ENCODE measurements around the gene TSPAN18.

TSPAN18 gene

DNA sequence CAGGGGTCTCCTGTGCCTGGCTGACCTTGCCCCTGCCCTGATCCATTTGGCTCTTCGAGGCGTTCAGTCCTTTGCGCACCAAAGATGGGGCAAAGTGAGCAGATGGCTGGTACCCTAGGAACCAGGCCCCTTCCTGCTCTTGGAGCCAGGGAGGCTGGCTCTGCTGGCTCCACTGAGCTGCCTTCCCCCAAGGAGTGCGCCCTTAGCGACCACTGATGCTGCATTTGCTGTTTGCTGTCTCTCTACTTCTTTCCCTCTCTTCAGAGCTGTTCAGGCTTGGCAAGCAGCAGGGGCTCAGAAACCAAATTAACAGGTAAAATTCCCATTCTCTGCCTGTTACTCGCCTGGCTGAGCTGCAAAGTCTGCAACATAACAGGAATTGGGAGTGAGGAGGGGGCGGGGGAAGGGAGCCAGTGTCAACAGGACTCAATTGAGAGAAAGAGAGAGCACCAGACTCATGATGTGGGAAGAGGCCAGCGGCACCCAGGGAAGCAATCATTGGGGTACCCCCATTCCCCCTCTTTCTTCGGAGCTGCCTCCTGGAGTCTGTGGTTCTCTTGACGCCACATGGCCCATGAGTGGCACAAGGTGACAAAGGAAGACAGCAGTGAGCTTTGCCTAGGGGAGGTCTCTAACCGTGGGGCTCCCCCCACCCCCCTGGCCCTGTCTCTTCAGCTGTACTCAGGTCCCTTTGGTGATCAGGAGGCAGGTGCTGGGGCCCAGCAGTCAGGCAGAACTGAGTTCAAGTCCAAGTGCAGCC, 121.6 kb downstream of the TSPAN18 start:
- H3K4me3 ChIP-seq (ENCODE audit: low read depth, low read length) = no peak overlapping the region
- in situ Hi-C loops (cut with HindIII; ENCODE audit: low sequenced_read_pairs) = no loop called here
- DNase-seq (ENCODE audit: low read depth, low spot score) = no peak
- TF ChIP-seq, protein P1, sequence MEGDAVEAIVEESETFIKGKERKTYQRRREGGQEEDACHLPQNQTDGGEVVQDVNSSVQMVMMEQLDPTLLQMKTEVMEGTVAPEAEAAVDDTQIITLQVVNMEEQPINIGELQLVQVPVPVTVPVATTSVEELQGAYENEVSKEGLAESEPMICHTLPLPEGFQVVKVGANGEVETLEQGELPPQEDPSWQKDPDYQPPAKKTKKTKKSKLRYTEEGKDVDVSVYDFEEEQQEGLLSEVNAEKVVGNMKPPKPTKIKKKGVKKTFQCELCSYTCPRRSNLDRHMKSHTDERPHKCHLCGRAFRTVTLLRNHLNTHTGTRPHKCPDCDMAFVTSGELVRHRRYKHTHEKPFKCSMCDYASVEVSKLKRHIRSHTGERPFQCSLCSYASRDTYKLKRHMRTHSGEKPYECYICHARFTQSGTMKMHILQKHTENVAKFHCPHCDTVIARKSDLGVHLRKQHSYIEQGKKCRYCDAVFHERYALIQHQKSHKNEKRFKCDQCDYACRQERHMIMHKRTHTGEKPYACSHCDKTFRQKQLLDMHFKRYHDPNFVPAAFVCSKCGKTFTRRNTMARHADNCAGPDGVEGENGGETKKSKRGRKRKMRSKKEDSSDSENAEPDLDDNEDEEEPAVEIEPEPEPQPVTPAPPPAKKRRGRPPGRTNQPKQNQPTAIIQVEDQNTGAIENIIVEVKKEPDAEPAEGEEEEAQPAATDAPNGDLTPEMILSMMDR (IDR thresholded peaks at IDR 0.05; ENCODE audit: low read depth, low read length) = no peak

DNA sequence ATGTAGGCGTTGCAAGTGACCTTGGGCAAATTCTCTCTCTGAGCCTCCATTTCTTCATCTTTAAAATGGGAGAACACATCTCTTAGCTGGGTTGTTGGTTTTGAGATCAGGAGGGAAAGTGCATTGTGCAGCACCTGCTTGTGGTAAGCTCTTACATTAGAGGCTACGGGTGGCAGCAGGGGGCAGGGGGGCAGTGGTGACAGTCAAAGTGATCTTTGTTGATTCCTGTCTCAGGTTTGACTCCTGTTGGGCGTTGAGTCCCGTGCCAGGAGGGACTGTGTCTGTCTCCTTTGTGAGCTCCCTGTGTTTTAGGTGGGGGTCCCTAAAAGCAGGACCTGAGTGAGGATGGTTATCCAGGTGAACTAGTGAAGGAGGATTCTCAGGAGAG, 122.2 kb downstream of the TSPAN18 start:
- no peak for DNase-seq (ENCODE audit: low read depth, low spot score)
- in situ Hi-C loops (cut with HindIII; ENCODE audit: low sequenced_read_pairs) = no loop called here
- TF ChIP-seq, protein P1 (IDR thresholded peaks at IDR 0.05; ENCODE audit: low read depth, low read length) = no peak
- no peak overlapping the region for H3K4me3 ChIP-seq (ENCODE audit: low read depth, low read length)

DNA sequence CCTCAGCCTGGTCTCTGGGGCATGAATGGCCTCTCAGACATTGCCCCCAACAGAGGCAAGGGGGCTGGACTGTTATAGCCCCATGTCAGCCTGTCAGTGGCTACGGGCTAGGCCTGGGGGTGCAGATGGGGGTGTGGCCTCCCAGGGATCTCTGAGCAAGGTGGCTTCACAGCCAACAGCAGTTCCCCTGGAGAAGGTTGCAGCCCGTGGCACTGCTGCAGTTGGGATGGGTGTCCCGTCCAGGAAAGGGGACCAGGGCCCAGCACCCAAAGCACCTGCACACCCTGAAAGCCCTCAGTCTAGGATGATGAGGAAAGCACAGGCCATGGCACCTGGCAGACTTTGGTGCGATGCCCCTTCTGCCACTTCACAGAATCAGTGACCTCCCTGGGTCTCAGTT, 122.7 kb downstream of the TSPAN18 start:
- in situ Hi-C loops (cut with HindIII; ENCODE audit: low sequenced_read_pairs) = no loop called here
- TF ChIP-seq, protein P1 (IDR thresholded peaks at IDR 0.05; ENCODE audit: low read depth, low read length) = no peak
- H3K4me3 ChIP-seq (ENCODE audit: low read depth, low read length) = no peak overlapping the region
- no peak for DNase-seq (ENCODE audit: low read depth, low spot score)

DNA sequence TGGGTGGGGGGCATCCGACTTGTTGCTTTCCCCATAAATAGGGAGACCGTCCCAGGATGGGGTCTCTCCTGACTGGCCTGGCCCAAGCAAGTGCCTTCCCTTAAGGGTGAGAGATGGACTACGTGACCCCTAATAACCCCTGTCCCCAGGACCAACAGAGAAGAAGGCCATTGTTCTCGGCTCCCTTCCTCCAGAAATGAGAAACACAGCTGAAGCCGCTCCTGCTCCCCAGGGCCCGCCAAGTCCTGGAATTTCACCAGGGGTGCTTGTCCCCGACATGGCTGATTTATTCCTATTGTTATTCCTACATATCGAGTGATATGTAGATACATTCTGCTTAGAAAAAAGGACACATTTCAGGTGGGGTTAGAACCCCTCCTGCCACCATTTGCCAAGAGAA, 123.2 kb downstream of the TSPAN18 start:
- in situ Hi-C loops (cut with HindIII; ENCODE audit: low sequenced_read_pairs) = no loop called here

DNA sequence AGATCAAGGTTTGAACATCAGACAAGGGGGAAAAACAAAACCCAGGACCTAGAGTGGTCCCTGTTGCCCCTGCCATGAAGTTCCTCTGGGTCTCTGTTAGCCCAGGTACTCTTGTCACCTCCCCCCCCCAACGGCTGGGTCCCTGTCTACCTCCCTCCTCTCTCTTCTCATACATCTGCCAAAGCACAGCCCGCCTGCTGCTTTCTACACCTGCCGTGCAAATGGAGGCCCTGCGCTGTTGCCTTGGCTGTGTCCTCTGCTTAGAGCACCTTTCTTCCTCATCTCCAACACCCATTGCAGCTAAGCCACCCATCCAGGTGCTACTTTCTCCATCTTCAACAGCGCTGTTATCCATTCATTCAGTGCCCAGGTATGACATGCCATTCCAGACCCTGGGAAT, 124.7 kb downstream of the TSPAN18 start:
- no peak overlapping the region for H3K4me3 ChIP-seq (ENCODE audit: low read depth, low read length)
- in situ Hi-C loops (cut with HindIII; ENCODE audit: low sequenced_read_pairs) = no loop called here
- TF ChIP-seq, protein P1 (IDR thresholded peaks at IDR 0.05; ENCODE audit: low read depth, low read length) = no peak
- DNase-seq (ENCODE audit: low read depth, low spot score) = no peak

More for the DNA sequence above, 123.2 kb downstream of the TSPAN18 start:
- TF ChIP-seq, protein P1 (IDR thresholded peaks at IDR 0.05; ENCODE audit: low read depth, low read length) = no peak
- H3K4me3 ChIP-seq (ENCODE audit: low read depth, low read length) = no peak overlapping the region
- DNase-seq (ENCODE audit: low read depth, low spot score) = no peak

DNA sequence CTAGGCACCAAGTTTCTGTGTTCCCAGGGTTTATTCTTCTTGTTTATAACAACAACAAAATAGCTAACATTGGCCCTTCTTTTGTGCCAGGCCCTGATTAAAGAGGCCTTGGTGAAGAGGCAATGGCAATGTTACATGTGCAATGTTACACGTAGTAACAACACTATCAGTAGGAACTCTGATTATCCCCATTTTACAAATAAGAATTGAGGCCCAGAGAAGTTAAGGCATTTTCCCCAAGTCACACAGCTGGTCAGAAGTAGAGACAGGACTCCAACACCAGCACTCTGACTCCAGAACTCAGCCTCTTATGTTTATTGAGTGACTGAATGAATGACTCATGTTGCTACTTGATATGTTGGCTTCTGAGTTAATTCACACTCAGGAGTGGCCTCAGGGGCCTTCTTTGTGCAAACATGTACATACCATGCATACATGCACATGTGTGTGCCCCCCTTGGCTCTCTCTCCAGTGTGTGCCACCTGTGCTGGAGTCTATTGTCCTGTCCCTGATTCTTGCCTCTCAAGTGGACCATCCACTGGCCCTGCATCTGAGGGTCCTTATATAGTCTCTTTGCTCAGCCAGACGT, 125.5 kb downstream of the TSPAN18 start:
- in situ Hi-C loops (cut with HindIII; ENCODE audit: low sequenced_read_pairs) = no loop called here
- TF ChIP-seq, protein P1 (IDR thresholded peaks at IDR 0.05; ENCODE audit: low read depth, low read length) = no peak
- H3K4me3 ChIP-seq (ENCODE audit: low read depth, low read length) = no peak overlapping the region
- no peak for DNase-seq (ENCODE audit: low read depth, low spot score)
